Suppressor macrophage (primary cell): ENCODE measurements around the gene DUOXA1.
A peak's percentile ranks its signal among the peaks of the same experiment; 100 is the strongest.

Source experiments
- DNase-seq, 4 experiments: peaks; one replicate each; pipeline ENCODE4 v3.0.0-alpha.2; 2020 to 2022
- total RNA-seq, 17 experiments: gene quantifications; one replicate each; lab custom pipeline; 2026; ENCODE audit warnings: mixed read lengths in 6 of 17, inconsistent platforms in 3 of 17; lab: John Stamatoyannopoulos, UW

Gene DUOXA1, protein sequence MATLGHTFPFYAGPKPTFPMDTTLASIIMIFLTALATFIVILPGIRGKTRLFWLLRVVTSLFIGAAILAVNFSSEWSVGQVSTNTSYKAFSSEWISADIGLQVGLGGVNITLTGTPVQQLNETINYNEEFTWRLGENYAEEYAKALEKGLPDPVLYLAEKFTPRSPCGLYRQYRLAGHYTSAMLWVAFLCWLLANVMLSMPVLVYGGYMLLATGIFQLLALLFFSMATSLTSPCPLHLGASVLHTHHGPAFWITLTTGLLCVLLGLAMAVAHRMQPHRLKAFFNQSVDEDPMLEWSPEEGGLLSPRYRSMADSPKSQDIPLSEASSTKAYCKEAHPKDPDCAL
- 0 to 2.4 (median 0.04) reads per million in 17 experiments for total RNA-seq

GRCh38 chr15:45129651-45130129, at the start of gene DUOXA1, which contains the start of gene DUOX1:
Gene DUOXA1, minus strand, starts transcription at chr15:45129879. Its CDS starts 6,865 bp downstream, at chr15:45123014.
Gene DUOX1, plus strand, starts transcription at chr15:45129994. Its CDS starts 1,973 bp downstream, at chr15:45131967.
- DNase-seq = no peak

DNA sequence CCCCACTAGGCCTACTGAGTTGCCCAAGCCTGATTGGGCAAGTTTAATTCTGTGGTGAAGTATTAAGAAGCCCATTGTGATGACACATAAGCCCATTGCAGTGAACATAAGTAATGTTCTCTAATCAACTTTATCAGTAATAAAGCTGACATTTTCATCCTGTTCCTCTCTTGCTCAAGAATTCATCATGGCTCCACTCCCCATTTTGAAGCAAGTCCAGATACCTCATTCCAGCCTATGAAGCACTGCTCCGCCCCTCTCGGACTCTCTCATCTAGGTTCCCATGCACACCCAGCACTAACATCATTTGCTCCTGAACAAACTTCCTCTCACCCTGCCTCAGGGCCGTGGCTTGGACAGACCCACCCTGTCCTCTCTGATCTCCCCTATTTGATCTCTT, 47.6 kb upstream of the DUOXA1 start:
- no peak for DNase-seq

DNA sequence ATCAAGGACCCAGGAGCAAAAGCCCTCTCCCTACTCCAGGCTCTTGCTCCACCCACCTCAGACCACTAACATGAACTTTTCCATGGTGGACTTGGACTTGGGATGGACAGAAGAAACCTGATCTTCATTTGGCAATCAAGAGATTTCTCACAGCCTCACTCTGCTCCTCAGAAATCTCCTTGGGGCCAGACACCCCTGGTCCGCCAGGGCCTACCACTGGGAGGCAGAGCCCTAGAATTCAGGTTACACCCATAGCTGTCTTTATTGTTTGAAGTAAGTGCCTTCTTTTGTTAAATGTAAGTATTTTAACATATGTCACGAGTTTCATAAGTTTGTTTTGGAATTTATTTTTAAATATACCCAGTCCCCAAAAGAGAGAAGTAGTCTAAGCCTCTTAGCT, 44.9 kb upstream of the DUOXA1 start:
- no peak for DNase-seq

- DNase-seq = no peak
Observed at GRCh38 chr15:45174069-45174468, 44.4 kb upstream of the DUOXA1 start.

GRCh38 chr15:45171912-45172311, 42.2 kb upstream of the DUOXA1 start:
- no peak for DNase-seq

DNA sequence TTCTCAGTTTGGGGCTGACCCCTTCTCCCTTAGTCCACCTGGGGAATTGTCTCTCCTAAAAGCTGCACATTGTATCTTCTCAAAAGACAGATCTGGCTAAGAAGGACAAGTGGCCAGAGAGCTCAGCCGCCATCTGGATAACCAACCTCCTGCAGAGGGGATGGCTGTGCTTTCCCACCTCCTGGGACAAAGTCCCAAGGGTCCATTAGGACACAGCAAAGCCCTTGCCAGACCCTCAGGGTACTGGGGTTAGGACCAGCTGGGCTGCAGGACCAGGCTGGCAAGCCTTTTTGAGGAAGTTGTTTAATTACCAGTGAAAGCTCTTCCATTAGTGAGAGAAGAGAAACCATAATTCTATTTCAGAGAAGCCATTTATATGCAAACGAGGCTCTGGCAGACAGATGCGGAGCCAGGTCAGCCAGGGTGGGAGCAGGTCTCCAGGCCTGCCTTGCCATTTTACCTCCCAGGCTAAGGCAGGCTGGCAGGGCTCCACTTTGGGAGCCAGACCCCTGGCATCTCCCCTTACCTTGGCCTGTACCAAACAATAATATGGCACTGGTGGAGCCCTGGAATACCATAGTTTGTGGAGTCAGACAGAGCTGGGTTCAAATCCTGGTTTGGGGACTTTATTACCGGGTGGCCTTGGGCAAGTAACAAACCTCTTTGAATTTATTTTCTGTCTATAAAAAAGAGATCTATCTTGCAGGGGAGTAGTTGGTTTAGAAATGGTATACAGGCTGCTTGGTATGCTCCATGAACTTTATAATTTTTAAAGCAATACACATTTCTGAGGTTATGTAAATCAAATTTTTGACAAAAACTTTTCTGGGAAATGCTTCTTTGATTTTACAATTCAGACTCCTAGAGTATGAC, 40.2 kb upstream of the DUOXA1 start:
- no peak for DNase-seq

GRCh38 chr15:45168751-45169551, 39.3 kb upstream of the DUOXA1 start:
- no peak for DNase-seq

GRCh38 chr15:45168286-45168685, 38.6 kb upstream of the DUOXA1 start:
- no peak for DNase-seq

DNA sequence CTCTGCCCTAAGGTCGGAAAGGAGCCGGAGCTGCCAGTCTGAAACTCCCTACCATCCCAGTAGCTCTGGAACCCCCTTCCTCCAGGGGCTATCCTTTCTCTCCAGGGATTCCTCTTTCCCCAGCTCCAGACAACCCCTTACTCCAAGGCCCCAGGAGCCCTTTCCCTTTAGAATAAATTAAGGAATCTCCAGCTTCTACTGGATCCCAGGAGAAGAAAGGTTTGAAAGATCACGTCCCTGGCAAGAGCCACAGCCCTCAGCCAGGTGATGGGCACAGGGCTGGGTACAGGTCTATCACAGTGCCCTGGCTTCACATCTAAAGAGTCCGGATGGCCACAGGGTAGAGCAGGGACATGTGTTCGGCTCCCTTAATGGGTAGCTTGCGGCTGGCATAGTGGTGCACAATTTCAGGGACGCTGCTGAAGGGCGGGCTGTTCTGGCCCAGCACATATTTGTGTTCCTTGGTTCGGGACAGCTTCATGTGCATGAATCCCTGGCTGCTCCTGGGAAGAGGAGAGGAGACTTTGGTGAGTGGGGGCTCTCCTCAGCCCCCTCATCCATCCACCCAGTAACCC, 38.0 kb upstream of the DUOXA1 start:
- DNase-seq = no peak

DNA sequence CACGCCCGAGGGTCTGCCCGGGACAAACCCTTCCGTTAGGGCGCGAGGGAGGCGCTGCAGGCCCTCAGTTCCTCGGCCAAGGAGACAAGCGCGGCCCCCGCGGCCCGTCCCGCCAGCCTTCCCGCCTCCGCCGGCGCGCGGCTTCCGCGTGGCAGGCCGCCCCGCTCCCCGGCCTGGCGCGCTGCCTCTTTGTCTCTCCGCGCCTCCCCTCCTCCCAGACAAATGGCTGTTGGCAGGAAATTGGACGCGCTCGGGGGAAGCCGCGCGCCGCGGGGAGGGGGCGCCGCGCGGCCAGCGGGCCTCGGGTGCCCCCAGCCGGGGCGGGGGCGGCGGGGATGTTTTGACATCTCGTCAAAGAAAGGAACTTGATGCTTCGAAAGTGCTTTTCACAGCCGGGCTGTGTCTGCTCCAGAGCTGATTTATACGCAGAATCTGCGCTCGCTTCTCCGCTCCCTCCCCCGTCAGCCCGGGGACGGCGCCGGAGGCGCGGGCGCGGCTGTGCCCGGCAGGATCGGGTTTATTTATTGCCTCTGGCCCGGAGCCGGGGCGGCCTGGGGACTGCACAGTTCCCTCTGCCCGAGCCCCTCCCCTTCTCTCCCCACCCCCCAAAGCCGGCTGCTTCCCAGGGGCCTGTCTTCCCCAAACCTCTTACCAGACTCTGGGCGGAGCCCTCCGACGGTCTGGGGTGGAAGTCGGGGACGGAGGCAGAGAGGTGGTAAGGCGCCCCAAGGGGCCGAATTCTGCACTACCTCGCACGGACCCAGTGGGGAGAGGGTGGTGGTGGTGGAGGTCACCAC, 37.4 kb upstream of the DUOXA1 start:
- peak; percentile 92 to 96 (median 96) for DNase-seq

- DNase-seq = no peak
Observed at GRCh38 chr15:45165536-45165935, 35.9 kb upstream of the DUOXA1 start.

DNA sequence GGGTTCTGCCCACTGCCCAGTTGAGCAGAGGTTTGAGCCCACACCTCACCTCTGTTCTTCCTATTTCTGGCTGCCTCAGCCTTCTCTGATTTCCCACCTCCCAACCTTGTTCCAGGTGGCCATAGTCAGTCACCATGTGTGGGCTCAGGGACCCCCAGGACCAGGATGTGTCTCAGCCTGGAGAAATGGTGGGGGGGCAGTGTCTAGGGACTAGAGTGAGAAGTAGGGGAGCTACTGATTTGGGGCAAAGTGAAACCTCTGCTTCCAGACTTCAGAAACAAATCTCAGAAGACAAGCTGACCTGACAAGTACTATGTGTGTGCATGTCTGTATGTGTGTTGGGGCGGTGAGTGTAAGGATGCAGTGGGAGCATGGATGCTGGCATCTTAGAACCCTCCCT, 35.2 kb upstream of the DUOXA1 start:
- DNase-seq = no peak

DNA sequence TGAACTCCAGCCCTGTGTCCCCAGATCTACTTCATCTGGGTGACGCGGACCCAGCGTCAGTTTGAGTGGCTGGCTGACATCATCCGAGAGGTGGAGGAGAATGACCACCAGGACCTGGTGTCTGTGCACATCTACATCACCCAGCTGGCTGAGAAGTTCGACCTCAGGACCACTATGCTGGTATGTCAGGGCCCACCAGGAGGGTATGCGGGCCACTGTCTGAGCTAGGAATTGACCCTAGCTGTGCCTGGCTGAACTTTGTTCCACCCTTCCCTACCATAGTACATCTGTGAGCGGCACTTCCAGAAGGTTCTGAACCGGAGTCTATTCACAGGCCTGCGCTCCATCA, 33.8 kb upstream of the DUOXA1 start:
- DNase-seq = no peak

DNA sequence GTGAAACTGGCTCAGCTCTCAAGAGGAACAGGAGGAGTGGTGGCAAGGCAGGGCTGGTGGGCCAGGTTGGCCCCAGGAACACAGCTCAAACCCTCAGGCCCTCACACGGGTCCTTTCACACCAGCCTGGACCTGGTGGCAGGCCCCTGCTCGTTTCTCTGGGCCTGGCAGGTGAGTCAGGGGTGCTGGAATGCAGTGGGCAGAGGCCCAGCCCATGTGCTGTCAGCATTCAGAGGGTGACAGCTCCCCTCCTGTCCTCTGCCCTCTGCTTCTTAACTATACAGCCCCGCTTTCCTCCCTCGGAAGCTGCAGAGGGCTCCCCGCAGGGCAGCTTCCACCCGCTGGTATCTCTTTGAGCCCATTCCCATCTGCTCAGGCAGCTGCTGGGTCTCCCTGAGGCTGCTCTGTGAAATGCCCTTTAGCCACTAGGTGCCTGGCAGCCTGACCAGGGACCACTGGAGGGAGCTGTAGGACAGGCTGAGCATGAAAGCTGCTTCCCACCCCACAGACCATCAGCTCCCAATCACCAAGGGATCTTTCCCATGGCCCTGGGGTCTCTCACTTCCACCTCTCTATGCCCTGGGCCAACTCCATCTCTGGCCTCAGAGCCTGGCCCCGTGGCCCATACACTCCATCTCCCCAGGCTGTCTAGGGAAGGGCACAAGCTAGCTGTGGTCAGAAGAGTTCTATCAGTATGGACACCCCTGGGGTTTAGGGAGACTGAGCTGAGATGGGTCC, 33.3 kb upstream of the DUOXA1 start:
- peak; percentile 75 to 89 (median 86) for DNase-seq

DNA sequence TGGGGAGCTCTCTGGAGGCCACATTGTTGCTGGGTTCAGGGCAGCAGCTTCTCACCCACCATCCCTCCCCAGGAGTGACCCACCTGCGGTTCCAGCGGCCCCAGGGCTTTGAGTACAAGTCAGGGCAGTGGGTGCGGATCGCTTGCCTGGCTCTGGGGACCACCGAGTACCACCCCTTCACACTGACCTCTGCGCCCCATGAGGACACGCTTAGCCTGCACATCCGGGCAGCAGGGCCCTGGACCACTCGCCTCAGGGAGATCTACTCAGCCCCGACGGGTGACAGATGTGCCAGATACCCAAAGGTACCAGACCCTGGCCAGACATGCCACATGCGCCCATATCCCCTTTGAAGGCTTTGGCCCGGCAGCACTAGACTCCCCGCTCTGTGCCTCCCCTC, 32.0 kb upstream of the DUOXA1 start:
- DNase-seq = no peak

DNA sequence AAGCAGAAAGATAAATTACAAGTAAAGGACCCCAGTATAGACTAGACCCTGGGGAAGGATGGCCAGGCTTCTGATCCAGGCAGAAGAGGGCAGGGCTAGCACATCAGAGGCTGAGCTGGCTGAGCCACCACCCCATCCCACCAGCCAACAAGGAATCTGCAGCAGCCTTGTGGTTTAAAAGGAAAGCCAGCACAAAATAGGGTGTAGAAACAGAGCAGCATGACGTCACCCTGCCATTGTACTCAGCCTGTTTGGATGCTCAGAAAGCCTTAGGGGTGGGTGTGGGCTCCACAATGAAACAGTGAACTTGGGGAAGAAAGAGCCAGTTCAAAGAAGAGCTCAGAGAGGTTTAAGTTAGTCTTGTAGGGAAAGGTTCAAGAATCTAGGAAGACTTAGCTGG, 28.3 kb upstream of the DUOXA1 start:
- peak in 3 of 4 experiments; percentile 7 to 25 (median 21) for DNase-seq

DNA sequence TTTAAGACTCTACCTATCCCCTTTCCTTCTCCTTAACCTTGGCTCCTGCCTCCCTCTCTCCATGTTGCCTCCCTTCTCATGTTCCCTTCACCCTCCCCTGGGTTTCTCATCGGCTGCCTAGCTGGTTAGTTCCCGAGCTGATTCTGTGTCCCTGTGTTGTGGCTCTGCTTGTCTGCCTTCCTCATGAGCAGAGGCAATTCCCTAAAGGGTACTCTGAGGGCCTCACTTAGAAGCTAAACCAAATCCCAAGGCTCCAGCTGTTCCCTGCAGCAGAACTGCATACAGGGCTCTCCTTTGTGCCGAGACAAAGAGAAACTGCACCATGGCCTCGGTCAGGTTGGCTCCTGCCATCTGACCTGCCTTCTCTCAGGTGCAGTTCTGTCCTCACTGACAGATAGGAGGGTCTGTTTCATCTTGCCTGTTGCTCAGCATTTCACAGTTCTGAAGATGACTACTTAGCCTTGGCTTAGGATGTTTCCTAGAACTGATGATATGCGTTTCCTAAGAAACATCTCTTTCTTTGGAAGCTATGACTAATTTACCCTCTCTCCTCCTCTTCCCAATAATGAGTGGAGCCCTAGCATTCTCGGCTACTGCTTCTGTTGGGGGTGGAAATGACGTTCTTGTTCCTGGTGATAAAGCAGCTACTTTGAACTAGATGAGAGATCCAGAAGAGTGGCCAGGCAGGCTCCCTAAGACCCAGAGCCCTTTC, 27.2 kb upstream of the DUOXA1 start:
- no peak for DNase-seq

DNA sequence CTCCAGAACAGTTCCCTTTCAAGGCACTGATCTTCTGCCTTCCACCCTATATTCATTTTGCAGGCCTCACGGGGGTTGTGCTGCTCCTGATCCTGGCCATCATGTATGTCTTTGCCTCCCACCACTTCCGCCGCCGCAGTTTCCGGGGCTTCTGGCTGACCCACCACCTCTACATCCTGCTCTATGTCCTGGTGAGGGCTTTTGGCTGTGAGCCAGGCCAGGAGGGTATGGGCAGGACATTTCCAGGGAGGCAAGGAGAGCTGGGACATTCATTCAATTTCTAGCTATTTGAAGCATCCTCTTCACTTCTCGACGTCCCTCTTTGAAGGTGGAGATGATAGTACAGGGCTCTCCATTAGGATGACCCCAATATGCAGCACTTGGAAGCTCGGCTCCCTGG, 26.1 kb upstream of the DUOXA1 start:
- DNase-seq = no peak

DNA sequence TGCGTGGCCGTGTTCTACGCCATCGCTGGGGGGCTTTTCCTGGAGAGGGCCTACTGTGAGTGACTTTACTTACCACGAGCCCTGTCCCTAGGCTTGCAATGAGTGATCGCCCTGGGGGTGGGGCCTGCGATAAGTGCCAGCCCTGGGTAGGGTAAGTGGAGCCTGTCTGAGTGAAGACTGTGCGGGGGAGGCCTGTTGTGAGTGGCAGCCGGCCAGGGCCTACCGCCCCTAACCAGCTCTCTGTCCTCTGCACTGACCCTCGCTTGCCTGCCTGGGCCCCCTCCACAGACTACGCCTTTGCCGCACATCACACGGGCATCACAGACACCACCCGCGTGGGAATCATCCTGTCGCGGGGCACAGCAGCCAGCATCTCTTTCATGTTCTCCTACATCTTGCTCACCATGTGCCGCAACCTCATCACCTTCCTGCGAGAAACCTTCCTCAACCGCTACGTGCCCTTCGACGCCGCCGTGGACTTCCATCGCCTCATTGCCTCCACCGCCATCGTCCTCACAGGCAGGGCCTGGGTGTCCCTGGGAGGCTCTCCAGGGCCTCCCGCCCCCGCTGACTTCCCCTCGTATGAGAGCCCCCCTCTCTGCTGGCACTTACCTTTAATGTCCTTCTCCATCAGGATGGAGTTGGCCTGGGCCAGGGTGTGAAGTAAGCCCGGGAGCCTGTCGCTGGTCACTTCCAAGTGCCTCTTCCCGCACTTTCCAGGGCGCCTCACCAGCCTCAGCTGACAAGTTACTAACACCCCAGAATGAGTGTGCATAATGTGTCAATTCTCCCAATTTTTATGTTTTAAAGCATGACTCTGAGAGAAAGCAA, 22.5 kb upstream of the DUOXA1 start:
- no peak for DNase-seq
